HEK293T (cell line): Measurements from ENCODE around the gene SLC17A7.

Experiments
- CTCF ChIA-PET: fragments of 350-600 bp; formaldehyde crosslinking; extraction: SDS; loops from one replicate; lab custom pipeline; 2021; ENCODE audit warnings: antibody characterized with exemption, inconsistent platforms; lab: Yijun Ruan, JAX
- POLR2A ChIA-PET: fragments of 350-600 bp; formaldehyde crosslinking; extraction: SDS; loops from one replicate; lab custom pipeline; 2020; ENCODE audit warnings: antibody characterized with exemption, inconsistent platforms; lab: Yijun Ruan, JAX
- DNase-seq: peaks from one replicate; pipeline ENCODE4 v3.0.0; 2012; ENCODE audit warnings: mixed read lengths; ENCODE audit errors: extremely low spot score
- ARNT ChIP-seq: fragments of 450-650 bp; IDR thresholded peaks from 2 replicates; pipeline ENCODE4 v1.6.1; 2017; ENCODE audit warnings: mild to moderate bottlenecking
- BHLHE40 ChIP-seq: fragments of 450-650 bp; IDR thresholded peaks from 2 replicates; pipeline ENCODE4 v1.6.1; 2016; ENCODE audit warnings: mild to moderate bottlenecking, moderate library complexity, borderline replicate concordance
- CTBP1 ChIP-seq: fragments of 450-650 bp; IDR thresholded peaks from 2 replicates; pipeline ENCODE4 v1.6.1; 2016; ENCODE audit warnings: borderline replicate concordance
- ELF4 ChIP-seq: fragments of 450-650 bp; IDR thresholded peaks from 2 replicates; pipeline ENCODE4 v1.6.1; 2017; ENCODE audit warnings: antibody characterized with exemption
- FOXA1 ChIP-seq: fragments of 450-650 bp; IDR thresholded peaks from 2 replicates; pipeline ENCODE4 v1.6.1; 2016; ENCODE audit warnings: mild to moderate bottlenecking
- FOXK2 ChIP-seq: fragments of 450-650 bp; IDR thresholded peaks from 2 replicates; pipeline ENCODE4 v1.6.1; 2016; ENCODE audit warnings: mild to moderate bottlenecking
- FOXM1 ChIP-seq: fragments of 450-650 bp; IDR thresholded peaks from 2 replicates; pipeline ENCODE4 v1.6.1; 2017; ENCODE audit warnings: mild to moderate bottlenecking, borderline replicate concordance
- HDGF ChIP-seq: fragments of 450-650 bp; IDR thresholded peaks from 2 replicates; pipeline ENCODE4 v1.6.1; 2017; ENCODE audit warnings: antibody characterized with exemption, borderline replicate concordance
- L3MBTL2 ChIP-seq: fragments of 450-650 bp; conservative IDR thresholded peaks from 2 replicates; pipeline ENCODE4 v1.6.1; 2016; ENCODE audit warnings: mild to moderate bottlenecking
- LEF1 ChIP-seq: fragments of 450-650 bp; IDR thresholded peaks from 2 replicates; pipeline ENCODE4 v1.6.1; 2017; ENCODE audit warnings: mild to moderate bottlenecking, borderline replicate concordance
- NFRKB ChIP-seq: fragments of 450-650 bp; IDR thresholded peaks from 2 replicates; pipeline ENCODE4 v1.6.1; 2016; ENCODE audit warnings: mild to moderate bottlenecking, moderate library complexity
- PKNOX1 ChIP-seq: fragments of 450-650 bp; IDR thresholded peaks from 2 replicates; pipeline ENCODE4 v1.6.1; 2016
- SP1 ChIP-seq: fragments of 450-650 bp; IDR thresholded peaks from 2 replicates; pipeline ENCODE4 v1.6.1; 2017
- SUZ12 ChIP-seq: fragments of 450-650 bp; IDR thresholded peaks from 2 replicates; pipeline ENCODE4 v1.6.1; 2016; ENCODE audit warnings: mild to moderate bottlenecking
- TARDBP ChIP-seq: fragments of 450-650 bp; IDR thresholded peaks from 2 replicates; pipeline ENCODE4 v1.6.1; 2016
- ZNF384 ChIP-seq: fragments of 450-650 bp; IDR thresholded peaks from 2 replicates; pipeline ENCODE4 v1.6.1; 2016

SLC17A7 gene

GRCh38 chr19:49427855-49428546, 13.3 kb downstream of the SLC17A7 start:
- ChIA-PET CTCF (no interaction called here), POLR2A (interaction anchor here (0.9 kb wide), 1 partner anchor 14 kb away, joined by 3 read pairs; no protein-coding TSS in a partner anchor)
- TF ChIP-seq ARNT (no peak), LEF1 (no peak), TARDBP (no peak), FOXA1 (no peak), L3MBTL2 (no peak), FOXM1 (no peak), NFRKB (no peak), SP1 (no peak), HDGF (no peak), BHLHE40 (no peak), CTBP1 (no peak), PKNOX1 (no peak), ZNF384 (no peak), SUZ12 (no peak), FOXK2 (no peak), ELF4 (no peak)
- DNase-seq = no peak

- POLR2A ChIA-PET = interaction anchor here (0.9 kb wide), 1 partner anchor 15 kb away, joined by 3 read pairs; no protein-coding TSS in a partner anchor
- CTCF ChIA-PET = interaction anchor here (0.5 kb wide), 1 partner anchor 354 kb away, joined by 3 read pairs; no protein-coding TSS in a partner anchor
- no peak for TF ChIP-seq NFRKB
- DNase-seq = no peak
Measured at GRCh38 chr19:49427339-49427738, 14.0 kb downstream of the SLC17A7 start.

- no peak for TF ChIP-seq FOXM1
- TF ChIP-seq SUZ12 = no peak
- TF ChIP-seq FOXA1 = no peak
- TF ChIP-seq LEF1 = no peak
- TF ChIP-seq TARDBP = no peak
- no peak for TF ChIP-seq FOXK2
- no peak for TF ChIP-seq HDGF
- no peak for TF ChIP-seq ELF4
- no peak for TF ChIP-seq ARNT
- no peak for TF ChIP-seq PKNOX1
- no peak for TF ChIP-seq ZNF384
- TF ChIP-seq SP1 = no peak
- no peak for TF ChIP-seq NFRKB
- TF ChIP-seq BHLHE40 = no peak
- TF ChIP-seq L3MBTL2 = no peak
- TF ChIP-seq CTBP1 = no peak
- POLR2A ChIA-PET = interaction anchor here (0.8 to 3.2 kb wide), 5 partner anchors 14 to 27 kb away, joined by 3 to 13 read pairs (median 3); partner anchors contain the start of genes ALDH16A1 and PIH1D1
- CTCF ChIA-PET = interaction anchor here (1.2 to 2.1 kb wide), 3 partner anchors 10 to 35 kb away, joined by 3 to 9 read pairs (median 5); no protein-coding TSS in a partner anchor
- peak; percentile 66 for DNase-seq
Measured at GRCh38 chr19:49425922-49426592, 15.3 kb downstream of the SLC17A7 start.

GRCh38 chr19:49425178-49425577, 16.1 kb downstream of the SLC17A7 start, which contains the start of gene GFY:
Gene GFY, plus strand, starts transcription at chr19:49425388. Its CDS starts 1,043 bp downstream, at chr19:49426431.
- ChIA-PET POLR2A (interaction anchor here (1.2 to 3.2 kb wide), 4 partner anchors 17 to 28 kb away, joined by 3 to 13 read pairs (median 8); partner anchors contain the start of genes ALDH16A1 and PIH1D1), CTCF (interaction anchor here (1.2 to 2.1 kb wide), 2 partner anchors 22 to 34 kb away, joined by 5 to 9 read pairs; no protein-coding TSS in a partner anchor)
- TF ChIP-seq HDGF = no peak
- TF ChIP-seq SUZ12 = no peak
- TF ChIP-seq ELF4 = no peak
- no peak for TF ChIP-seq FOXM1
- no peak for TF ChIP-seq FOXK2
- TF ChIP-seq ZNF384 = no peak
- DNase-seq = no peak

- no peak for TF ChIP-seq FOXA1
- no peak for TF ChIP-seq NFRKB
- no peak for TF ChIP-seq ELF4
- no peak for TF ChIP-seq SUZ12
- TF ChIP-seq PKNOX1 = no peak
- TF ChIP-seq L3MBTL2 = no peak
- no peak for TF ChIP-seq FOXM1
- TF ChIP-seq LEF1 = no peak
- no peak for TF ChIP-seq HDGF
- no peak for TF ChIP-seq ZNF384
- DNase-seq = no peak
- CTCF ChIA-PET = interaction anchor here (0.6 kb wide), 1 partner anchor 122 kb away, joined by 3 read pairs; no protein-coding TSS in a partner anchor
- POLR2A ChIA-PET = interaction anchor here (3.2 kb wide), 1 partner anchor 20 kb away, joined by 13 read pairs; no protein-coding TSS in a partner anchor
Measured at GRCh38 chr19:49423985-49424303, 17.4 kb downstream of the SLC17A7 start.
